HG03469 (cell line): ENCODE results near the gene DNPEP.
"Not testable (repeated sequence)": the region's sequence is repeated elsewhere in the genome, so short reads cannot be mapped to it uniquely, and the experiment has no call there.

ENCODE experiments used
- ATAC-seq: cut with Tn5 transposase; IDR thresholded peaks from one replicate; pipeline ENCODE4 v1.9.1; 2021; ENCODE audit warnings: mild to moderate bottlenecking, moderate library complexity, moderate number of reproducible peaks; ENCODE audit not compliant: unreplicated experiment

Gene DNPEP

DNA sequence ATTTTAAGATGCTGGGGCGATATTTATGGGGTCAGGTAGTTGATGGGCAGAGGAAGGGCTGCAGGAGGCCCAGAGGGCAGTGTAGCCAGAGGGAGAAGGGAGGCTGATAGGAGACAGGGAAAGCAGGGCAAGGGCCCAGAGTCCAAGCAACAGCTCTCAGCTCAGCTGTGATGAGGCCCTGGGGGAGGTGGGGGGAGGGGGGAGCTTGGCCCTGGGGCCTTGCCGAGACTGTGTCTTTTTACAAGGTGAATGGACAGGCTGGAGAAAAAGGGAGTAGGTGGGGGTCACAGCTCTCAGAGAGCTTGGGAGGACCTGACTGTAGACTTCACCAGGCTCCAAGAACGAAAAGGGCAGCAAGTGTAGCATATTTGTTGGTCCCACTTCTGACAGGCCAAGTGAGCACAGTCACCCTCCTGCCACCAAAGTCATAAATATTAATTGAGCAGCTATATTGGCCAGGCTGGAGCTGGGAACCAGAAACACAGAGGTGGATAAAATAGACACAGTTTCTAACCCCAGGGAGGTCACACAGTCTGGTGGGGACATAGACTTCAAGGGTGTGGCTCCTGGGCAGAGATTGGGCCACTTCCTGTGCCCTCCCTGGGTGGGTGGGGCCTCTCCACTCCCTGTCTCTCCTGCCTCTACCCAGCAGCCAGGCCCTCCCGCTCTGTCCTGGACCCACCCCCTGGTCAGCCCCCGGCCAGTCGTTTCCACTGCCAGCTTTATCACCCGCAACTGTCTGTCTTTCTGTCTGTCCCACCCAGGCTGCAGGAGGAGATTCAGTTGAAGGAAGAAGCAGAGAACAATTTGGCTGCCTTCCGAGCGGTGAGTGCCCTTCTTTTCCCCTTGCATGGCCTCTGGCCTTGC lies 31.9 kb upstream of the DNPEP start:
- no peak for ATAC-seq

DNA sequence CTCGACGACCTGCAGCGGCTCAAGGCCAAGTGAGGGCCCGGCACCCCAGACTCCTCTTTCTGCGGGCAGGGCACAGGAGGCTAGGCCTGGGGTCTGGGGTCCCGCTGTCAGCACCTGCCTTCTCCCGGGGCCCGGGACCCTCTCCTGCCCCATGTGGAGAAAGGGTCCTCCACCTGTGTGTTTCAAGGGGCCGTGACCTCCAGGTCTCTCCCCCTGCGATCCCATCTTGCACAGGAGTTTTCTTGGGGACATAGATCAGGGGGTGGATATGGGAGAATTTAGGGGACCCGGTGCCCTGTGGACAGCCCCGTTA lies 31.3 kb upstream of the DNPEP start:
- no peak for ATAC-seq

DNA sequence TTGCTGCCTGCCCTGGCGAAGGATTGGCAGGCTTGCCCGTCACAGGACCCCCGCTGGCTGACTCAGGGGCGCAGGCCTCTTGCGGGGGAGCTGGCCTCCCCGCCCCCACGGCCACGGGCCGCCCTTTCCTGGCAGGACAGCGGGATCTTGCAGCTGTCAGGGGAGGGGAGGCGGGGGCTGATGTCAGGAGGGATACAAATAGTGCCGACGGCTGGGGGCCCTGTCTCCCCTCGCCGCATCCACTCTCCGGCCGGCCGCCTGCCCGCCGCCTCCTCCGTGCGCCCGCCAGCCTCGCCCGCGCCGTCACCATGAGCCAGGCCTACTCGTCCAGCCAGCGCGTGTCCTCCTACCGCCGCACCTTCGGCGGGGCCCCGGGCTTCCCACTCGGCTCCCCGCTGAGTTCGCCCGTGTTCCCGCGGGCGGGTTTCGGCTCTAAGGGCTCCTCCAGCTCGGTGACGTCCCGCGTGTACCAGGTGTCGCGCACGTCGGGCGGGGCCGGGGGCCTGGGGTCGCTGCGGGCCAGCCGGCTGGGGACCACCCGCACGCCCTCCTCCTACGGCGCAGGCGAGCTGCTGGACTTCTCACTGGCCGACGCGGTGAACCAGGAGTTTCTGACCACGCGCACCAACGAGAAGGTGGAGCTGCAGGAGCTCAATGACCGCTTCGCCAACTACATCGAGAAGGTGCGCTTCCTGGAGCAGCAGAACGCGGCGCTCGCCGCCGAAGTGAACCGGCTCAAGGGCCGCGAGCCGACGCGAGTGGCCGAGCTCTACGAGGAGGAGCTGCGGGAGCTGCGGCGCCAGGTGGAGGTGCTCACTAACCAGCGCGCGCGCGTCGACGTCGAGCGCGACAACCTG lies 30.7 kb upstream of the DNPEP start, which contains the start of gene DES:
TSS of gene DES (plus strand) at position 223 of the 857 bp plus-strand sequence. CDS start at position 309, 86 bp downstream.
- ATAC-seq, result no peak

DNA sequence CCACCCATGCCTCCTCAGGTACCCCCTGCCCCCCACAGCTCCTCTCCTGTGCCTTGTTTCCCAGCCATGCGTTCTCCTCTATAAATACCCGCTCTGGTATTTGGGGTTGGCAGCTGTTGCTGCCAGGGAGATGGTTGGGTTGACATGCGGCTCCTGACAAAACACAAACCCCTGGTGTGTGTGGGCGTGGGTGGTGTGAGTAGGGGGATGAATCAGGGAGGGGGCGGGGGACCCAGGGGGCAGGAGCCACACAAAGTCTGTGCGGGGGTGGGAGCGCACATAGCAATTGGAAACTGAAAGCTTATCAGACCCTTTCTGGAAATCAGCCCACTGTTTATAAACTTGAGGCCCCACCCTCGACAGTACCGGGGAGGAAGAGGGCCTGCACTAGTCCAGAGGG lies 29.7 kb upstream of the DNPEP start:
- no peak for ATAC-seq

DNA sequence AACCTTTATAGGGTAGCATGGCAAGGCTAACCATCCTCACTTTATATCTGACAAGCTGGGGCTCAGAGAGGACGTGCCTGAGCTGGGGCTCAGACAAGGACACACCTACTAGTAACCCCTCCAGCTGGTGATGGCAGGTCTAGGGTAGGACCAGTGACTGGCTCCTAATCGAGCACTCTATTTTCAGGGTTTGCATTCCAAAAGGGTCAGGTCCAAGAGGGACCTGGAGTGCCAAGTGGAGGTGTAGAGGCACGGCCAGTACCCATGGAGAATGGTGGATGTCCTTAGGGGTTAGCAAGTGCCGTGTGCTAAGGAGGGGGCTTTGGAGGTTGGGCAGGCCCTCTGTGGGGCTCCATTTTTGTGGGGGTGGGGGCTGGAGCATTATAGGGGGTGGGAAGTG lies 29.2 kb upstream of the DNPEP start:
- ATAC-seq, result no peak

DNA sequence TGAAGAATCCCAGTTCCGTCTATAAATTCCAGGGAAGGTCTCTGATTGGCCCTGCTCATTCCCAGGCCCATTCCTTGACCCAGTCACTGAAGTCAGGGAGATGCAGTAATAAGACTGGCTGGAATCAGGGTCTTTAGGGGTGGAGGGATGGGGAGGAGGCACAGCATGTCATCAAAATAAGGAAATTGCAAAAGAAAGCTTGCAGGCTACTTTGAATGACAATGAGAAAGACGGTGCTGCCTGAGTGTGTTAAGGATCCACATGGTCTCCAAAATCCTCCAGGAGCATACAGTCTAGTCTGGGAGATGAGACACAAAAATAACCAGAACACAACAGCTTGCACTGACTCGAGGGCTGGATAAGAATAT lies 28.5 kb upstream of the DNPEP start:
- no peak for ATAC-seq

DNA sequence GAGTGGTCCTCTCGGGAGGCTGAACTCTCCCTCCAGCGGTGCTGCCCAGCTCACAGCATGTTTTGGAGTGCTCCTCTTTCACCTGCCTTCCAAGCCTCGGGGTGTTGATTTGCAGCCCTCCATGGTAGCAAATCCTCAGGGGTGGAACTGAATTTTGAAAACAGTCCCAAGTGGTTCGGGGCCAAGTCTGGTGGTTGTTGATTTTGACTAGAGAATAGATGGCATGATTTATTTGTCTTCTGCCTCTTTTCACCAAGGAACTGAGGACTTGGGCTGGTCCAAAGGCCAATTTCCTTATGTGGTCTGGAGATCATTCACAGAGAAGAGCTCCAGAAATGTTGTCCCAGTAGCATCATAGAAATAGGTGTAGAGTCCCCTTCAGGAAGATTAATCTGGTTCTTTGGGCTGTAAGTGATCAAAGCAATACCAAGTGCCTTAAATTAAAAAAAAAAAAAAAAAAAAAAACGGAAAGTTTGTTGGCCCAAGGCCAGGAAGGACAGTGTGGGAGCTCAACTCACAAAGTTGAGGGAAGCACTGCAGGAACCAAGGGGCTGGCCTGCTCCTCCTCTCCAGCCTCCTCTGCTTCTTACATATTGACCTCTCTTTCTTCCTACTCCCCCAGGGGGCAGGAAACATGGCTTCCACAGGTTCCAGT lies 28.0 kb upstream of the DNPEP start:
- no peak for ATAC-seq

DNA sequence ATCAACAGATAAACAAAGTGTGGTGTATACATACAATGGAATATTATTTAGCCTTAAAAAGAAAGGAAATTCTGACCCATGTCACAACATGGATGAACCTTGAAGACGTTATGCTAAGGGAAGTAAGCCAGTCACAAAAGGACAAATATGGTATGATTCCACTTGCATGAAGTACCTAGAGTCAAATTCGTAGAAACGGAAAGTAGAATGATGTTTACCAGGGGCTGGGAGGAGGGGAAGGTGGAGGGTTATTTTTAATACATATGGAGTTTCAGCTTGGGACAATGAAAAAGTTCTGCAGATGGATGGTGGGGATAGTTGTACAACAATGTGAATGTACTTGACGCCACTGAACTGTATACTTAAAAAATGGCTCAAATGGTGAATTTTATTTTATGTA lies 27.1 kb upstream of the DNPEP start:
- ATAC-seq, result no peak

DNA sequence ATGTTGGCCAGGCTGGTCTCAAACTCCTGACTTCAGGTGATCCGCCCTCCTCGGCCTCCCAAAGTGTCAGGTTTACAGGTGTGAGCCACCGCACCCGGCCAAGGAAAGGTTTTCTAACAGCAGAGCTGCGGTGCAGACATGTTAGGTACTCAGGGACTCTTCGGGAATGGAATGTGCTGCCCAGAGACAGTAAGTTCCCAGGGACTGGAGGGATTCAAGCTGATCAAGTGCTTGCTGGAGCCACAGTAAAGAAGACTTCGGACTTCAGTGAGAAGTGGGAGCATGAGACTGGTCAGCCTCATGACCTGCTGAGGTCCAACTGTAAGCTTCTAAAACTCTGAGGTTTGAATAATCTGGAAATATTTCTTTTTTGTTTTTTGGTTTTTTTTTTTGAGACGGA lies 22.7 kb upstream of the DNPEP start:
- no peak for ATAC-seq

DNA sequence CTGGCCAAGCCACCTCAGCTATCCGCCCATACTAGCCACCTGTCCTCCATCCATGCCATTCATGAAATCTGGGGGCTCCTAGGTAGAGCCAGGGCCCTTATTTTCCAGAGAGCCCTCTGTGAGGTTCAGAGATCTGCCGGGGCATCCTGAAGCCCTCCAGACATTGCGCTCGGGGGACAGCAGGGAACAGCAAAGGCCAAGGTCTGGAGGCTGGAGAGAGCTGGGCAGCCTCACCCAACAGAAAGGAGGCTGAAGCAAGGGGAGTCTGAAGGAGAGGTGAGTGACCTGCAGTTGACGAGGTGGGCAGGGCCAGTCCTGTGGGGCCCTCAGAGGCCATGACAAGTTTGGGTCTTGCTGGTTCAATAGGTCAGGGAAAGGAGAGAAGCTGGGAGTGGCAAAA lies 21.9 kb upstream of the DNPEP start:
- no peak for ATAC-seq

DNA sequence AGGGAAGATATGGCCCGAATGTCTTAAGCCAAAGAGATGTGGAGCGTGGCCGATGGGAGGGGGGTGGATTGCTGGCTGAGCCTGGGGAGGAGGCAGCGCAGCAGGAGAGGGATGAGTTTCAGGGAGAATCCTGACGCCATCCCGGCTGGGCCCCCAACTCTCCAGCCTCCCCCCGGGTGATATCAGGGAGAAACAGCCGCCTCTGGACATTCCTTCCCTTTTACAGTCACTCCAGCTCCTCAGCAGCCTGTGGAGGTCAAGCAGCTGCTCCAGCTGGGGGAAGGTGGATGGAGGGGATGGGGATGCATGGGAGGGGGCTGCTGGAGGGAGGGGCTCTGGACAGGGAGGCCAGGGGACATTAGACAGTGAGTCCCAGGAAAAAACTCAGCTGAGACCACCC lies 20.9 kb upstream of the DNPEP start:
- no peak for ATAC-seq

DNA sequence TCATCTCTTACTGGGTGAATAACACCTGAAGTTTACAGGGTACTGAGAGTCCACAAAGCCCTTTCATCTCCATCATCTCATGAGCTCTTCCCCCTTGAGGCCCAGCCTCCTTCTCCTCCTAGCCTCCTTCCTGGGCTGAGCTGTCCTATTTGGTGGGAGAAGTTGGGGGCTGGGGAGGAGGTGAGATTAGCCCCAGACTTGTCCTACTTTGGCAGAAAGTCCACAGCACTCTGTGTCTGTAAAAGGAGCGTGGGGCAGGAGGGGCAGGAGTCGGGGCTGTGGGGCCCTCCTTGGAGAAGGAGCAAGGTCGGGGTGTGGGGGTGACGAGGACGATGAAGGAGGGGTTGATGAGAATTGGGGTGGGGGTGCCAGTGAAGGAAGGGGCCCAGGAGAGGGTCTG lies 20.5 kb upstream of the DNPEP start:
- ATAC-seq, result no peak

DNA sequence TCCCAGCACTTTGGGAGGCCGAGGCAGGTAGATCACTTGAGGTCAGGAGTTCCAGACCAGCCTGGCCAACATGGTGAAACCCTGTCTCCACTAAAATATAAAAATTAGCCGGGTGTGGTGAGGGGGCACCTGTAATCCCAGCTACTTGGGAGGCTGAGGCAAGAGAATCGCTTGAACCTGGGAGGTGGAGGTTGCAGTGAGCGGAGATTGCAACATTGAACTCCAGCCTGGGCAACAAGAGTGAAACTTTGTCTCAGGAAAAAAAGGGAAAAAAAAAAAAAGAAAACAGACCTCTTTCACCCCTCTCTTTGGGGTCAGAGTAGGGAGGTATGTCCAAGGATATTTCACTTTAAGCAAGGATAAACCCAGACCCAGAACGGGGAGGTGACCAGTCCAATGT lies 19.6 kb upstream of the DNPEP start:
- not testable (repeated sequence) for ATAC-seq

DNA sequence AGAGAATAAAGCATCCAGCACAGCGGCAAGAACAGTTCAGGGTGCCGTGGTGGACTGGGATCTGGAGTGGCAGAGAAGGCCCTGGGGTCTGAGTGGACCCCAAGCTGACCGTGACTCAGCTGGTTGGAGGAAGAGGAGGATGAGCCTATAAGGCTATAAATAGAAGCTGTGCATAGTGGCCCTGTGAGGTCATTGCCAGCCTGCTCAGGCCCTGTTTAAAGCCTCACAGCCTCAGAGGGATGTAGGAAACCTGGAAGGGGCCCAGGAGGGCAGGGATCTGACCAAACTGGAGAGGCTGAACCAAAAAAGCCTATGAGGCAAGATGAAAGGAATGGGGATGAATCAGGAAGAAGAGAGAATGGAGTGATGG lies 19.1 kb upstream of the DNPEP start:
- ATAC-seq, result no peak

DNA sequence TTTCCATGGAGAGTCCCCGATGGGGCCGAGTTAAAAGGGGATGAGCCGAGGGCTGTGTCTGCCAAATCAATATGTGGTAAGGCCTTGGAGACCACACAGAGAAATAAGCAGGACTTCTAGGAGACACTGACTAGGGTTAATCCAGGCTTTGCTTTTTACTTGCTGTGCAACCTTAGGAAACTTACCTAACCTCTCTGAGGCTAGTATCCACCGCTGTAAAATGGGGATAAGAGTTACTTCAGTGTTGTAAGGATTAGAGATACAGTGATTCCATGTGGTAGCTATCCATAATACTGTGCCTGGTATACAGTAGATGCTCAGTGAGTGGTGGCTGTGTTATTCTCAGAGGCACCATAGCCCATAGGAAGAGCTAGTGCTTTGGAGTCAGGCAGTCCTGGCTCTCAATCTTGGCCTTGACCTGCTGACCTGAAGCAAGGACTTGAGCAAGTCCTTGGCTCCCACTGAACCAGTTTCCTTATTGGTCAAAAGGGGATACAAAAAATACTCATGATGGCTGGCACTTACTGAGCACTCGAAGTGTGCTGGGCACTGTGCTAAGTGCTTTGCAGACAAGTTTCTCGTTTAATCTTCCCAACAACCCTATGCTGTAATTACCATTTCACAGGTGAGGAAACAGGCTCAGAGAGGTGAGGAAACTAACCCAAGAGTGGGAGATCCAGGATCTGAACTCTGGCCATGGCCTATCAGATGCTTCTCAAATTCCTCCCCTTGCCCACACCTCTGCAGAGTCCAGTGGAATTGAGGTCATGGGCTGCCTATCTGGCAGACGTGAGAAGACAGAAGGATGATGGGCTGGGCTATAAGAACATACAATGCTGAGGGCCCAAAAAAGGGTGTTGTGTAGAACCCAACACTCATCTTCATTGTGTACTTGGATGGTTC lies 18.5 kb upstream of the DNPEP start:
- no peak for ATAC-seq

DNA sequence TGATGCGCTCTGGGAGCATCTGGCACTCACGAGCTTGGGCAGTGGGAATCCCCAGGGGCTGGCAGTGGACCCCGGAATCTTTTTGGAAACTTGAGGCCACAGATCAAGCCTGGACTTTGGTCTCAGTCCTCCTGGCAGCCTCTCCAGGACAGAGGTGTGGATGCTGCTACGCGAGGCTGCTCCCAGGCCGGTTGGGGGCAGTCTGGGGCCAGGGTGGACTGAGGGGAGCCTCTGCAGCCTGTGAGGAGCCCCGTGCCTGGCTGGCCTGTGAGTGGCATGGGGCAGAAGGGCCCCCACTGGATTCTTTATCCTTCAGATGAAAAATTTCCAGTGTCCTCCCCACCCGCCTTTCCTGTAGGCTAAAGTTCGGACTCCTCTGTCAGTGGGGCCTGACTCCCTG lies 17.7 kb upstream of the DNPEP start:
- ATAC-seq, result no peak

DNA sequence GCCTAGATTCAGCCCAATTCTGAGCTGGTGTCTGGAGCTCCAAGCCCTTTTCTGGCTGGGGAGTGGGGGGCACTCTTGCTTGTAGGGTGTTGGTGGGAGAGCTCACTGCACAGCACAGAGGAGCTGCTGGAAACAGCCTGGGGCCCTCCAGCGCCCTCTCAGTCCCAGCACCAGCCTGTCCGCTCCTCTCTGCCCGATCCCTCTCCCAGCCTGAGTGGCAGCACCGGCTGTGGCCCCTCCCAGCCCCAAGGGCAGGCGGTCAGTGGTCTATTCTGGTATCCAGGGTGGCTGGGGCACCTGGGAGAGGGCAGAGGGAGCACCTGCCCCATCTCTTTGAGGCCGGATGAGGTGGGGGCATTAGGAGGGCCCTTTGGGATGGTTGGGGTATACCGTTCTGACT lies 17.2 kb upstream of the DNPEP start:
- no peak for ATAC-seq

DNA sequence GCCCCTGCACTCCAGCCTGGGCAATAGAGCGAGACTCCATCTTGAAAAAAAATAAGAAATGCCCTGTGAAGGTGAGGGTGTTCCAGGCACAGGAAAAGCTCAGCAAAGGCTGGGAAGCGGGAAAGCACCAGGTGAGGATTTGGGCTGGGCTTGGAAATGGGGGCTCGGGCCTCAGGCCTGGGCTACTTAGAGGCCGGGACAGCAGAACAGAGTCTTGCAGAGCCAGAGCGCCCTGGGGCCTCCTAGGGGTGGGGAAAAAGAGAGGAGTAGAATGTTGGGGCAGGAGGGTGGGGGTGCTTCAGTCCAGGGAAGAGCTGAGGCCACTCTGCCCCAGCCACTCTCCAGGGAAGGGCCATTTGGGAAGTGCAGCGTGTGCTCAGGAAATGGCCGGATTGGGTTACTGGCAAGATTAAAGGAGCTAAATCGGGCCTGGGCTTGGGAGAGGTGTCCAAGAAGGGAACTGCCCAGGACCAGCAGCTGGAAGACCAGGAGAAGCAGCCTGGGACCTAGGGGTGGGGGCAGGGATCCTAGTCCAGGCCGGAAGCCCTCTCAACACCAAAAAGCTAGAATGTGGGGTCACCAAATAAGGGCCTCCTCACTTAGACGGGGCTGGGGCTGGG lies 16.7 kb upstream of the DNPEP start:
- no peak for ATAC-seq

DNA sequence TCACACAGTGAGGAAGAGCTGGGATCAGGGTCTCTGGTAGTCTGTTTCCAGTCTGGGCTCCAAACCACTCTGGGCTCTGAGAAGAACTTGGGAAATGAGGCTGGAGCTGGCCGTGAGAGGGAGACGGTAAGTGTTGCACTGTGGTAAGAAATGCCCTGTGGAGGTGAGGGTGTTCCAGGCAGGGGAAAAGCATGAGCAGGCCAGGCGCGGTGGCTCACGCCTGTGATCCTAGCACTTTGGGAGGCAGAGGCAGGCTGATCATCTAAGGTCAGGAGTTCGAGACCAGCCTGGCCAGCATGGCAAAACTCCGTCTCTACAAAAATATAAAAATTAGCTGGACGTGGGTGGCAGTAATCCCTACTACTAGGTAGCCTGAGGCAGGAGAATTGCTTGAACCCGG lies 16.1 kb upstream of the DNPEP start:
- no peak for ATAC-seq
